Parathyroid adenoma (tissue), 2 donors: ENCODE results near the gene COL20A1.

Experiments used
- H2AFZ ChIP-seq: fragments of 300-600 bp; sonication (generic); one replicate; pipeline ENCODE4 v1.7.0; 2017; ENCODE audit warnings: antibody characterized with exemption, mild to moderate bottlenecking
- H3K27ac ChIP-seq: fragments of 300-600 bp; sonication (generic); one replicate; pipeline ENCODE4 v1.7.0; 2017
- H3K27me3 ChIP-seq: fragments of 300-600 bp; sonication (generic); one replicate; pipeline ENCODE4 v1.7.0; 2017; ENCODE audit warnings: low read length; ENCODE audit not compliant: control insufficient read depth, insufficient read depth
- H3K36me3 ChIP-seq: fragments of 300-600 bp; sonication (generic); one replicate; pipeline ENCODE4 v1.7.0; 2017; ENCODE audit warnings: low read length; ENCODE audit not compliant: control insufficient read depth, insufficient read depth
- H3K4me1 ChIP-seq: fragments of 300-600 bp; sonication (generic); one replicate; pipeline ENCODE4 v1.7.0; 2017; ENCODE audit warnings: control low read depth
- H3K4me2 ChIP-seq: fragments of 300-600 bp; sonication (generic); one replicate; pipeline ENCODE4 v1.7.0; 2017; ENCODE audit warnings: low read length
- H3K4me3 ChIP-seq: fragments of 300-600 bp; sonication (generic); one replicate; pipeline ENCODE4 v1.7.0; 2017; ENCODE audit warnings: low read depth, low read length
- H3K79me2 ChIP-seq: fragments of 300-600 bp; sonication (generic); one replicate; pipeline ENCODE4 v1.7.0; 2017; ENCODE audit warnings: control low read depth
- H3K9ac ChIP-seq: fragments of 300-600 bp; sonication (generic); one replicate; pipeline ENCODE4 v1.7.0; 2017; ENCODE audit warnings: mild to moderate bottlenecking
- H3K9me3 ChIP-seq: fragments of 300-600 bp; sonication (generic); one replicate; pipeline ENCODE4 v1.7.0; 2017; ENCODE audit warnings: low read length; ENCODE audit not compliant: control insufficient read depth
- CTCF ChIP-seq: fragments of 300-600 bp; sonication (generic); IDR thresholded peaks from one replicate; pipeline ENCODE4 v1.7.0; 2017; ENCODE audit warnings: antibody characterized with exemption, mild to moderate bottlenecking
- donor health status: primary hyperparathyroidism.

Gene COL20A1

GRCh38 chr20:63285636-63286615, 7.1 kb upstream of the COL20A1 start:
- Histone ChIP-seq H3K27me3 (no peaks in the 10 kb centered on the region), H3K4me1 (no peaks in the 10 kb centered on the region)

GRCh38 chr20:63286781-63287696, 5.9 kb upstream of the COL20A1 start:
- Histone ChIP-seq H3K27ac (no peak overlapping the region), H3K36me3 (no peaks in the 10 kb centered on the region), H3K79me2 (no peaks in the 10 kb centered on the region), H3K4me2 (no peak overlapping the region), H3K9me3 (no peaks in the 10 kb centered on the region), H3K27me3 (no peaks in the 10 kb centered on the region), H3K9ac (no peak overlapping the region), H3K4me3 (no peak overlapping the region), H3K4me1 (no peaks in the 10 kb centered on the region), H2AFZ (no peak overlapping the region)
- no peak for TF ChIP-seq CTCF

More at GRCh38 chr20:63285636-63286615, 7.1 kb upstream of the COL20A1 start:
- Histone ChIP-seq H2AFZ (no peak overlapping the region), H3K9me3 (no peaks in the 10 kb centered on the region), H3K4me3 (no peak overlapping the region), H3K79me2 (no peaks in the 10 kb centered on the region), H3K4me2 (no peak overlapping the region), H3K36me3 (no peaks in the 10 kb centered on the region), H3K9ac (no peak overlapping the region), H3K27ac (no peak overlapping the region)
- no peak for TF ChIP-seq CTCF

GRCh38 chr20:63287697-63288580, 5.0 kb upstream of the COL20A1 start:
- Histone ChIP-seq H3K27ac (no peak overlapping the region), H3K4me3 (no peak overlapping the region), H3K4me2 (no peak overlapping the region), H3K9me3 (no peaks in the 10 kb centered on the region), H3K9ac (no peak overlapping the region), H3K27me3 (no peaks in the 10 kb centered on the region), H3K4me1 (no peaks in the 10 kb centered on the region), H3K79me2 (no peaks in the 10 kb centered on the region), H2AFZ (no peak overlapping the region), H3K36me3 (no peaks in the 10 kb centered on the region)
- no peak for TF ChIP-seq CTCF

DNA sequence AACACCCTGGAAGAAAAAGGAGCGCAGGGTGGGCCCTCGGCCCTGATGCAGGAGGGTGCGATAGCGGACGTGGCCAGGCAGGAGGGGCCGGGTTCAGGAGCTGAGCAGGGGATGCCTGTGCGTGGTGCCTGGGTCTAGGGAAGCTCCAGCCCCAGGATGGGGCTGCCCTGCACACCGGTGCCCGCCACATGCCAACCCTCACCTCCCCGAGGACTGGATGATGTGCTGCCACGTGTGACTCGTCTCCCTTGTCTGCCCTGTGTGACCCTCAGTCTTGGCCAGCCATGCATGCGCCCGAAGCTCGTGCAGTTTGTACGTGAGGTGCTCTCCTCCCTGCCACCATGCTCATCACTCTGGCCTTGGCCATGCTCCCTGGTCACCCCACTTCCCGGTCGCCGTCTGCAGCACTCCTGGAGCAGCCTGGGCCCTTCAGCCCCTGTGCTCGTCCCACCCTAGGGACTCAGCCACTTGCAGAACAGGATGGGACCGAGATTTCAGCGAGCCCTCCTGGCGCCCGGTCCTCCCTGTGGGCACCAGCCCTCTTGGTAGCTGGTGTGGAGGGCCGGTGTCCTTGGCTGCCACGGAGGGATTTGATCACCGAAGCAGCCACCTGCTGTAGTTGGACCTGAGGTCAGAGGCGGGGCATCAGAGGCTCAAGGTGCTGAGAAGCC, 4.3 kb upstream of the COL20A1 start:
- Histone ChIP-seq H2AFZ (no peak overlapping the region), H3K4me1 (no peaks in the 10 kb centered on the region), H3K9me3 (no peaks in the 10 kb centered on the region), H3K4me2 (no peak overlapping the region), H3K79me2 (no peaks in the 10 kb centered on the region), H3K4me3 (no peak overlapping the region), H3K27me3 (no peaks in the 10 kb centered on the region), H3K36me3 (no peaks in the 10 kb centered on the region), H3K9ac (no peak overlapping the region), H3K27ac (no peak overlapping the region)
- TF ChIP-seq CTCF, result no peak
